Placental pericyte (primary cell): Measurements from ENCODE around the gene PPP1R36. TPM values are rescaled to one million over a fixed set of nuclear protein-coding genes. Genes with fewer than 3 reads are reported as not detected.

Source experiments
- small RNA-seq: library from RNA; depleted of rRNA; stranded (forward); fragments of <200 nt; gene quantifications from one replicate; pipeline ENCODE3, GENCODE V24; 2012; ENCODE audit warnings: low replicate concordance
- total RNA-seq: library from RNA; depleted of rRNA; stranded (reverse); fragments of >200 nt; gene quantifications from 2 replicates; pipeline ENCODE4 v1.2.3, GENCODE V29; 2012

PPP1R36 gene, protein sequence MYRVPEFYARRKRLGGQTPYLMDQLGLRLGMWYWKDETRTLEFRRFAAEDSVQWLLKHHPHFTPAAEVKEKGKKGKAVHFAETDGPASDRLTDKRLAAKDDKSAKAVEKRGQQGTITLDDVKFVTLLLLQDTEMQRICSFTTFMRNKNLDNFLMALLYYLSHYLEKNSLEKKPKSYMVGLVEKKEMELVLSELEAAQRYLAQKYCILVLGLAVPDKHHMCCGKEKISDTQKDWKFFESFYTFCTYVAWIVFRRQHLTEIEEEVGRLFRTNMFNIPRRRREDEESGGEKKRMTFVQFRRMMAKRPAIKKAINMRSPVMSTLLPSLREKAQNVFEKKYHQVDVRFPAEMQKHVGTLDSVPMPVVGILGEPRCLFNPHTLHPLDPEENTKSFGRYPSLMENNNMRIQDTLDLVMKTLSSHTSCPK
- 0.43 and 1.1 TPM in 2 replicates for total RNA-seq

DNA sequence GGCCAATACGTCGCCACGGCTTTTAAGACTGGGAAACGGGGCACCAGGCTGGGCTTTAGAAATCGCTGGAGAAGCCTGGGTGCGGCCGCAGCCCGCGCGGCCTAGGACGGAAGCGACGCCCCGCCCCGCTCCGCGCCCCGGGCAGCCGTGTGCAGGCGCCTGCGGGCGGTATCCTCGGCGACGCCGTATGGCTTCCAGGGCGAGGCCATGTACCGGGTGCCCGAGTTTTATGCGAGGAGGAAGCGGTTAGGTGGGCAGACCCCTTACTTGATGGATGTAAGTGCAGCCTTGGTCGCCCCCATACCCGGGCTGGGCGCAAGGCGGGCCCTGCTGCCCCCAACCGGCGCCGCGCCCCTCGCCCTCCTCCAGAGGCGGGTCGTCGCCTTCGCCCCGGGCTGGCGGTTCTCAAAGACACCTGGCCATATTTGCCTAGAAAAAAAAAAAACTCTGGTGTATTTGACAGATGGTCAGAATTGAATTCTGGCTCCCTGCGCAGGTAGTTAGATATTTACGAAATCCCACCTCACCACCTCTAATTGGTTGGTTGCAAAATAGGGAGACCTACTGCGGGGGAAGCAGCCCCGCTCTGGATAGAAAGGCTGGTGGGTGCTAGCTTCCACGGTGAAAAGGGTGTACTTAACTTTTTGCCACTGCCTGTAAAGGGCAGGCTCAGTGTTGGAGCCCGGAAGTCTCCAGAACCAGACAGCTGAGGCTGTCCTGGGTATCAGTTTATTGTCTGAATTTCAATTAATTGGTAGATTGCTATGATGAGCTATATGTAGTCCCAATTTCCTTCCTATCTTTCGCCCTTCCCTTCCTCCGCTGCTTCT lies at the start of gene PPP1R36:
Gene PPP1R36 (plus strand): TSS at position 171 of the 830 bp plus-strand sequence. CDS start 37 bp downstream, at position 208.

DNA sequence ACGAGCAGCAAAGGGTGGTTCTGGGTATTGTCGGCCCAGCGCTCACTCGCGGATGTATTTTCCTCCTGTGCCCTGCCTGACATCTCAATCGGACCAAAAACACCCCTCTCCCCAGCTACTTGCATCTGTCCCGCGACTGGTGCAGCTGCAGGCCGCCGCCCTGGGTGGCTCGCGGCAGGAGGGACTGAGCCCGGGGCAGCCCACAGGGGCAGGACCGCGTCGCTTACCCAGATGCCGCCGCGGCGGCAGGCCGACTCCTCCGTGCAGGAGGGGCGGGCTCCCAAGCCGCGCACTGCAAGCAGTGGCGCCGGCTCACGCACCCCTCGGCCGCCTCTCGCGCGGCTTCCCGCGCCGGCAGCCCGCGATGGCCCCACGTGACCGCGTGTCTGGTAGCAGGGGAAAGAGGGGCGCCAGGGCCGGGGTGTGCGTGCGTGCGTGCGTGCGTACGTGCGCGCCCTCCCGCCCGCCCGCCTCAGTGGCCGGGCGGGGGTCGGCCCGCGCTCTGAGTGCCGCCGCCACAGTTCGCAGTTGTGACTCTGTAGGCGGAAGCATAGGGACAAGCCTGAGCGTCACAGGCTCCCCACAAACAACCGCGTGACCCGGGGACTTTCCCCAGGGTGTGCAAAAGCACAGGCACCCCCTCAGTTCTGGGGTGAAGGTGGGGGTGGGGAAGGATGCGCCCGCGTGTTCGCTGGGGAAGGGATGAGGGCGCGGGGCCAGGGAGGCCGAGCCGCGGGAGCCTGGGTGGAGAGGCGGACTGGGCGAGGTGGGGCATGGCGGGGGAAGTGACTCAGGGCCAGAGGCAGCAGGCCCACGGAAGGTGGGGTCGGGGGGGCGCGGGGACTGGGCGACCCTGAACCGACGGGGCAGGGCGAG lies 46.1 kb upstream of the PPP1R36 start, which contains the start of gene ZBTB25:
Gene ZBTB25 (minus strand): TSS at position 405 of the 876 bp plus-strand sequence. CDS start 13,305 bp downstream, outside the sequence.

DNA sequence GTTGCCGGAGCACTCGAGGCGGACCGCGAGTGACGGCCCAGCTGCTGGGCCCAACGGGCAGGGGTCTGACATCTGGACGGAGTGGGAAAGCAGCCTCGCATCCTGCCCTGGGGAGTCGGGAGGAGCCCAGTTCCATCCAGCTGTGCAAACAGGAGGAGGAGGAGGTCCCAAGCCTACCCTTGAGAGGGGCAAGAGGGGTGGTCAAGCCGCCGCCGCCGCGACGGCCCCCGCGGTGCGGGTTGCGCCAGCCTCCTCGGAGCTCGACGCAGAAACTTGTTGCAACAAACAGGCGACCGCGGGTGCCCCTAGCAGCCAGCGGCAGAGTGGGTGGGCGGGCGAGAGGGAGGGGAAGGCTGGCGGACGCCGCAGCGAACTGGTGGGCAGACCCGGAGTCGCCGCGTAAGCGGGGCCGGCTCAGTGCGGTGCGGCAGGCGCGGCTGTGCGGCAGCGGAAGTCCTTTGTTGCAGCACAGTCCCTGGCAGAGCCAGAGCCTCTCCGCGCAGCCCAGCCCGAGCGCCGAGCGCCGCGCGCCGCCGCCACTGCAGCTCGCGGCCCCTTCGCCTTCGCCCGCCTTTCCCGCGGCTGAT lies 45.4 kb upstream of the PPP1R36 start, which contains the start of gene ZBTB1:
Gene ZBTB1 (plus strand): TSS at position 461 of the 587 bp plus-strand sequence. CDS start 16,735 bp downstream, outside the sequence.

DNA sequence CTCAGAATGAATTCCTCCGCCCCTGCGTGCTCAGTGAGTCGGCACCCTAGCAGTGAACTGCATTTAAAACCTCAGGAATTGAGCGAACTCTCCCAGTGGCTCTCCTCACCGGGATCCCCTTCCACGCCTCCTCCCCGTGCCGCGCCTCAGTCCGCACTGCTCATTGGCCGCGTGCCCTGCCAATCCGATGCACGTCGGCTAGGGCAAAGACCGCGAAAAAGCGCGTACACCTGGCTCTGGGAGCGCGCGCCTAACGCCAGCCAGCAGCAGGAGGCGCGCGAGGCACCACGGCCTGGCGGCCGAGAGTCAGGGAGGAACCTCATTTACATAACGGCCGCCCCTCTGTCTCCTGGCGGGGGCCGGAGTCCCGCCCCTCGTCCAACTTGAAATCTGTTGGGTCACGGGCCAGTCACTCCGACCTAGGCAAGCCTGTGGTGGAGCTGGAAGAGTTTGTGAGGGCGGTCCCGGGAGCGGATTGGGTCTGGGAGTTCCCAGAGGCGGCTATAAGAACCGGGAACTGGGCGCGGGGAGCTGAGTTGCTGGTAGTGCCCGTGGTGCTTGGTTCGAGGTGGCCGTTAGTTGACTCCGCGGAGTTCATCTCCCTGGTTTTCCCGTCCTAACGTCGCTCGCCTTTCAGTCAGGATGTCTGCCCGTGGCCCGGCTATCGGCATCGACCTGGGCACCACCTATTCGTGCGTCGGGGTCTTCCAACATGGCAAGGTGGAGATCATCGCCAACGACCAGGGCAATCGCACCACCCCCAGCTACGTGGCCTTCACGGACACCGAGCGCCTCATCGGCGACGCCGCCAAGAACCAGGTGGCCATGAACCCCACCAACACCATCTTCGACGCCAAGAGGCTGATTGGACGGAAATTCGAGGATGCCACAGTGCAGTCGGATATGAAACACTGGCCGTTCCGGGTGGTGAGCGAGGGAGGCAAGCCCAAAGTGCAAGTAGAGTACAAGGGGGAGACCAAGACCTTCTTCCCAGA lies 9.3 kb upstream of the PPP1R36 start, which contains the start of gene HSPA2:
Gene HSPA2 (plus strand): TSS at position 534 of the 995 bp plus-strand sequence. CDS start 109 bp downstream, at position 643.

Small RNA genes lying within 50 kb of the gene (small RNA-seq; reads per million reads assigned to genes)
- gene AL049869.4, result not detected

Other genes with a start within 250 kb of the PPP1R36 start
- 19.9 and 66.7 TPM in 2 replicates for gene MTHFD1, start 161.6 kb upstream of the PPP1R36 start, total RNA-seq
- 0.86 and 1.1 TPM in 2 replicates for gene AKAP5, start 84.5 kb upstream of the PPP1R36 start, total RNA-seq
- 7.2 and 7.9 TPM in 2 replicates for gene ZBTB25, start 46.1 kb upstream of the PPP1R36 start, total RNA-seq
- 32.4 and 50.4 TPM in 2 replicates for gene ZBTB1, start 45.2 kb upstream of the PPP1R36 start, total RNA-seq
- gene HSPA2, start 9.2 kb upstream of the PPP1R36 start, total RNA-seq, result 19.2 and 21.4 TPM in 2 replicates
- gene PLEKHG3, start 154.5 kb downstream of the PPP1R36 start, total RNA-seq, result 3.1 and 11.2 TPM in 2 replicates